Adrenal gland (tissue), 12 donors: ENCODE measurements around the gene MACROH2A1. TPM values are rescaled to one million over a fixed set of nuclear protein-coding genes. Genes with fewer than 3 reads are reported as not detected.

Source experiments
- DNase-seq, 7 donors: peaks; one replicate each; pipeline ENCODE4 v3.0.0-alpha.2; 2019 to 2020
- H3K27ac ChIP-seq, 5 donors: fragments of 200-600 bp; sonication (generic) in 4 of 5; 1 replicate in 3 of 5; 2 replicates in 2 of 5; pipeline versions ENCODE4 v1.5.1 to v1.8.0; 2016 to 2020; ENCODE audit warnings: mild to moderate bottlenecking in 1 of 5
- H3K27me3 ChIP-seq: fragments of 200-600 bp; 2 replicates; pipeline ENCODE4 v1.8.0; 2021
- H3K36me3 ChIP-seq, 2 donors: fragments of 200-600 bp; replicated peaks in 1 of 2; 1 replicate in 1 of 2; 2 replicates in 1 of 2; pipeline versions ENCODE4 v1.5.1 to v1.8.0; 2018 to 2022
- H3K4me1 ChIP-seq, 2 donors: fragments of 200-600 bp; replicated peaks in 1 of 2; 1 replicate in 1 of 2; 2 replicates in 1 of 2; pipeline versions ENCODE4 v1.5.1 to v1.8.0; 2018 to 2021
- H3K4me3 ChIP-seq, 4 donors: fragments of 200-600 bp; sonication (generic) in 3 of 4; one replicate each; pipeline ENCODE4 v1.5.1; 2016 to 2018
- H3K9me3 ChIP-seq, 3 donors: fragments of 200-600 bp; sonication (generic) in 1 of 3; replicated peaks in 1 of 3; 1 replicate in 2 of 3; 2 replicates in 1 of 3; pipeline versions ENCODE4 v1.5.1 to v1.8.0; 2016 to 2021
- POLR2A ChIP-seq, 2 donors: fragments of 450-650 bp; IDR thresholded peaks; one replicate each; pipeline ENCODE4 v1.6.1; 2017; ENCODE audit warnings: antibody characterized with exemption in 2 of 2, mild to moderate bottlenecking in 2 of 2, moderate library complexity in 1 of 2
- WGBS, 4 donors: extraction: QIAGEN DNeasy Blood & Tissue Kit in 2 of 4; methylation state at CpG; one replicate each; pipeline versions ENCODE4 v1.1.5 to v1.1.7; 2013 to 2017; 5-methylcytosine and 5-hydroxymethylcytosine counted together
- intact Hi-C, 2 donors: fragments of 100-400 bp; cut with DNase I; formaldehyde crosslinking; loops; one replicate each; pipeline versions ENCODE4 v1.14.1 to v1.15.0; 2022 to 2023
- polyA plus RNA-seq, 3 donors: library from polyadenylated mRNA; stranded (reverse); fragments of 200-250 nt in 2 of 3; fragments of 350-450 nt in 1 of 3; fragmentation: Illumina TruSeq in 1 of 3; extraction: RNeasy Lipid Tissue Mini Kit (QIAGEN cat#74804) in 1 of 3; gene quantifications; one replicate each; pipeline ENCODE4 v1.2.3, GENCODE V29; 2013 to 2014
- total RNA-seq, 9 donors: library from RNA; depleted of rRNA in 4 of 9; stranded (reverse); fragments of >200 nt in 4 of 9; fragments of 120-200 nt in 1 of 9; fragmentation: NEBNext Ultra II Directional in 1 of 9; extraction: Animal tissue kit (Norgen Biotek cat#: 25700) in 1 of 9; gene quantifications; one replicate each; pipeline versions ENCODE4 v1.1.0 to v1.2.4, GENCODE V29; 2013 to 2023
- TF ChIP-seq, protein P1 (sequence below), 6 experiments: fragments of 450-650 bp in 4 of 6; fragments of 200-600 bp in 2 of 6; sonication (generic) in 1 of 6; IDR thresholded peaks; 1 replicate in 5 of 6; 2 replicates in 1 of 6; pipeline versions ENCODE4 v1.5.1 to v1.8.0; 2016 to 2021; ENCODE audit warnings: antibody characterized with exemption in 6 of 6, mild to moderate bottlenecking in 2 of 6, moderate library complexity in 1 of 6
- donor health status: healthy with polysubstance abuse.
- donor health status: Bipolar disorder and iron deficiency.
- donor health status: DM: yes; HTN: yes; CAD: no.
- donor health status: DM: no; HTN: no; CAD: no.
- donor health status: DM: no; HTN: no; CAD: no.
- donor health status: DM: yes; HTN: yes; CAD: no.

Gene MACROH2A1
- total and polyA plus RNA-seq, 12 donors: 77.2 to 241 (median 144) TPM

GRCh38 chr5:135307143-135307903 is 91.7 kb downstream of the MACROH2A1 start:
- Histone ChIP-seq H3K36me3 (no peaks in the 10 kb centered on the region), H3K4me3 (no peak overlapping the region), H3K4me1 (peaks cover 0 to 6% of the 10 kb centered on the region in 2 donors), H3K27me3 (no peaks in the 10 kb centered on the region), H3K27ac (no peak overlapping the region), H3K9me3 (no peaks in the 10 kb centered on the region)
- DNase-seq: peak in 1 of 7 donors; percentile 39
- intact Hi-C loops: no loop called here
- WGBS, 4 donors: 87 to 91% (median 88%) methylated on average over 17 to 23 of the region's 23 CpGs
- TF ChIP-seq POLR2A (IDR thresholded peaks at IDR 0.05): no peak
- TF ChIP-seq, protein P1, sequence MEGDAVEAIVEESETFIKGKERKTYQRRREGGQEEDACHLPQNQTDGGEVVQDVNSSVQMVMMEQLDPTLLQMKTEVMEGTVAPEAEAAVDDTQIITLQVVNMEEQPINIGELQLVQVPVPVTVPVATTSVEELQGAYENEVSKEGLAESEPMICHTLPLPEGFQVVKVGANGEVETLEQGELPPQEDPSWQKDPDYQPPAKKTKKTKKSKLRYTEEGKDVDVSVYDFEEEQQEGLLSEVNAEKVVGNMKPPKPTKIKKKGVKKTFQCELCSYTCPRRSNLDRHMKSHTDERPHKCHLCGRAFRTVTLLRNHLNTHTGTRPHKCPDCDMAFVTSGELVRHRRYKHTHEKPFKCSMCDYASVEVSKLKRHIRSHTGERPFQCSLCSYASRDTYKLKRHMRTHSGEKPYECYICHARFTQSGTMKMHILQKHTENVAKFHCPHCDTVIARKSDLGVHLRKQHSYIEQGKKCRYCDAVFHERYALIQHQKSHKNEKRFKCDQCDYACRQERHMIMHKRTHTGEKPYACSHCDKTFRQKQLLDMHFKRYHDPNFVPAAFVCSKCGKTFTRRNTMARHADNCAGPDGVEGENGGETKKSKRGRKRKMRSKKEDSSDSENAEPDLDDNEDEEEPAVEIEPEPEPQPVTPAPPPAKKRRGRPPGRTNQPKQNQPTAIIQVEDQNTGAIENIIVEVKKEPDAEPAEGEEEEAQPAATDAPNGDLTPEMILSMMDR (IDR thresholded peaks at IDR 0.05): no peak

- WGBS, 4 donors: 83 to 99% (median 94%) methylated on average over 9 of the region's 9 CpGs
- peaks cover 0 to 6% of the 10 kb centered on the region in 2 donors for H3K4me1 ChIP-seq
- H3K27me3 ChIP-seq: no peaks in the 10 kb centered on the region
- no peaks in the 10 kb centered on the region for H3K36me3 ChIP-seq
- TF ChIP-seq POLR2A (IDR thresholded peaks at IDR 0.05): no peak
- TF ChIP-seq, protein P1 (IDR thresholded peaks at IDR 0.05): no peak
- no peaks in the 10 kb centered on the region for H3K9me3 ChIP-seq
- H3K27ac ChIP-seq: no peak overlapping the region
- no peak for DNase-seq
- intact Hi-C loops: no loop called here
- no peak overlapping the region for H3K4me3 ChIP-seq
Observed at GRCh38 chr5:135306557-135306956, 92.5 kb downstream of the MACROH2A1 start.

GRCh38 chr5:135304352-135305221 is 94.4 kb downstream of the MACROH2A1 start:
- no peak for DNase-seq
- 78 to 87% (median 79%) methylated on average over 10 to 12 of the region's 12 CpGs for WGBS, 4 donors
- intact Hi-C loops: no loop called here

More at GRCh38 chr5:135304352-135305221, 94.4 kb downstream of the MACROH2A1 start:
- H3K9me3 ChIP-seq: no peaks in the 10 kb centered on the region
- H3K27me3 ChIP-seq: no peaks in the 10 kb centered on the region
- H3K36me3 ChIP-seq: no peaks in the 10 kb centered on the region
- no peak for TF ChIP-seq POLR2A (IDR thresholded peaks at IDR 0.05)
- TF ChIP-seq, protein P1 (IDR thresholded peaks at IDR 0.05): no peak
- peaks cover 0 to 6% of the 10 kb centered on the region in 2 donors for H3K4me1 ChIP-seq
- no peak overlapping the region for H3K4me3 ChIP-seq
- no peak overlapping the region for H3K27ac ChIP-seq
